ENCODE measurements around the gene PROCA1. TPM values are rescaled to one million over a fixed set of nuclear protein-coding genes. Genes with fewer than 3 reads are reported as not detected.

PROCA1 gene
- polyA plus RNA-seq, 4 donors = 2.3 to 5.4 (median 4.4) TPM

Other genes with a start within 250 kb of the PROCA1 start
- gene SLC13A2, start 238.2 kb downstream of the PROCA1 start, polyA plus RNA-seq = 100 to 1,000 TPM in 3 of 4 donors, 10 to 100 TPM in 1; 40.5 to 320 (median 211) TPM
- gene FOXN1, start 205.5 kb downstream of the PROCA1 start, polyA plus RNA-seq = under 1 TPM in 1 of 4 donors, not detected in 3; 0.16 TPM
- gene UNC119, start 159.3 kb downstream of the PROCA1 start, polyA plus RNA-seq = 10 to 100 TPM; 14.6 to 57.0 (median 29.9) TPM
- gene PIGS, start 140.4 kb downstream of the PROCA1 start, polyA plus RNA-seq = 100 to 1,000 TPM in 1 of 4 donors, 10 to 100 TPM in 3; 24.8 to 131 (median 39.8) TPM
- 10 to 100 TPM; 27.6 to 85.0 (median 42.9) TPM for gene ALDOC, start 135.0 kb downstream of the PROCA1 start, polyA plus RNA-seq
- gene SPAG5, start 112.9 kb downstream of the PROCA1 start, polyA plus RNA-seq = 10 to 100 TPM; 20.3 to 39.3 (median 35.4) TPM
- 10 to 100 TPM in 1 of 4 donors, 1 to 10 TPM in 1, under 1 TPM in 2; 0.22 to 13.0 (median 1.9) TPM for gene RSKR, start 97.7 kb downstream of the PROCA1 start, polyA plus RNA-seq
- 10 to 100 TPM; 15.7 to 58.5 (median 30.5) TPM for gene BLTP2, start 66.7 kb downstream of the PROCA1 start, polyA plus RNA-seq
- 10 to 100 TPM; 45.4 to 61.8 (median 49.6) TPM for gene SDF2, start 50.0 kb downstream of the PROCA1 start, polyA plus RNA-seq
- 10 to 100 TPM; 26.4 to 69.7 (median 29.0) TPM for gene SUPT6H, start 49.7 kb downstream of the PROCA1 start, polyA plus RNA-seq
- gene RAB34, start 6.0 kb upstream of the PROCA1 start, polyA plus RNA-seq = 10 to 100 TPM in 3 of 4 donors, 1 to 10 TPM in 1; 4.2 to 76.4 (median 32.2) TPM
- 1,000 to 10,000 TPM in 3 of 4 donors, 100 to 1,000 TPM in 1; 783 to 1,912 (median 1,526) TPM for gene RPL23A, start 8.1 kb upstream of the PROCA1 start, polyA plus RNA-seq
- 10 to 100 TPM; 10.7 to 21.3 (median 11.6) TPM for gene TLCD1, start 14.3 kb upstream of the PROCA1 start, polyA plus RNA-seq
- 1 to 10 TPM; 3.5 to 5.7 (median 3.6) TPM for gene NEK8, start 16.9 kb upstream of the PROCA1 start, polyA plus RNA-seq
- gene TRAF4, start 32.1 kb upstream of the PROCA1 start, polyA plus RNA-seq = 100 to 1,000 TPM in 2 of 4 donors, 10 to 100 TPM in 2; 58.8 to 203 (median 128) TPM
- gene FAM222B, start 130.9 kb upstream of the PROCA1 start, polyA plus RNA-seq = 10 to 100 TPM in 3 of 4 donors, 1 to 10 TPM in 1; 9.7 to 28.1 (median 13.4) TPM
- gene ERAL1, start 143.1 kb upstream of the PROCA1 start, polyA plus RNA-seq = 10 to 100 TPM; 38.5 to 48.9 (median 46.7) TPM
- 10 to 100 TPM; 19.9 to 73.8 (median 36.8) TPM for gene FLOT2, start 185.8 kb upstream of the PROCA1 start, polyA plus RNA-seq
- gene DHRS13, start 191.2 kb upstream of the PROCA1 start, polyA plus RNA-seq = 10 to 100 TPM in 2 of 4 donors, 1 to 10 TPM in 2; 7.3 to 11.3 (median 8.8) TPM
- 10 to 100 TPM in 3 of 4 donors, 1 to 10 TPM in 1; 6.5 to 26.1 (median 15.1) TPM for gene PHF12, start 239.6 kb upstream of the PROCA1 start, polyA plus RNA-seq

Data from small intestine (tissue), 4 donors.